CD14-positive monocyte (primary cell): ENCODE measurements around the gene TP53I13. TPM values are rescaled to one million over a fixed set of nuclear protein-coding genes. Genes with fewer than 3 reads are reported as not detected.
A peak's percentile ranks its signal among the peaks of the same experiment; 100 is the strongest.

Experiments
- DNase-seq, 3 donors: peaks; one replicate each; pipeline ENCODE4 v3.0.0-alpha.2; 2011 to 2022
- H2AFZ ChIP-seq: 2 replicates; pipeline ENCODE4 v1.6.0; 2012; ENCODE audit warnings: mild to moderate bottlenecking, low read depth, low read length, inconsistent platforms; ENCODE audit not compliant: insufficient read depth, poor library complexity, severe bottlenecking
- H3K27ac ChIP-seq, 2 donors: 1 replicate in 1 of 2; 2 replicates in 1 of 2; pipeline ENCODE4 v1.5.1; 2012 to 2013; ENCODE audit warnings: low read length in 2 of 2, control low read depth in 1 of 2, inconsistent platforms in 1 of 2, low read depth in 1 of 2, mild to moderate bottlenecking in 1 of 2
- H3K27me3 ChIP-seq, 2 donors: one replicate each; pipeline versions ENCODE4 v1.6.0 to v1.6.1; 2011 to 2013; ENCODE audit warnings: low read length in 2 of 2; ENCODE audit not compliant: control insufficient read depth in 2 of 2, insufficient read depth in 2 of 2
- H3K36me3 ChIP-seq, 2 donors: replicated peaks in 1 of 2; 1 replicate in 1 of 2; 2 replicates in 1 of 2; pipeline versions ENCODE4 v1.5.1 to v1.6.1; 2012 to 2013; ENCODE audit warnings: low read length in 2 of 2, control low read depth in 1 of 2, inconsistent platforms in 1 of 2, mild to moderate bottlenecking in 1 of 2; ENCODE audit not compliant: insufficient read depth in 2 of 2, control insufficient read depth in 1 of 2
- H3K4me1 ChIP-seq, 2 donors: 1 replicate in 1 of 2; 2 replicates in 1 of 2; pipeline versions ENCODE4 v1.5.1 to v1.6.1; 2012 to 2013; ENCODE audit warnings: low read length in 2 of 2, control low read depth in 1 of 2, inconsistent platforms in 1 of 2, mild to moderate bottlenecking in 1 of 2, moderate library complexity in 1 of 2; ENCODE audit not compliant: insufficient read depth in 2 of 2, control insufficient read depth in 1 of 2
- H3K4me2 ChIP-seq: replicated peaks from 2 replicates; pipeline ENCODE3; 2012; ENCODE audit warnings: low read length, moderate library complexity, mild to moderate bottlenecking; ENCODE audit not compliant: poor library complexity, severe bottlenecking; ENCODE audit errors: extremely low read depth
- H3K4me3 ChIP-seq, 3 experiments: fragments of 200-600 bp in 1 of 3; sonication (generic) in 1 of 3; replicated peaks in 1 of 3; 1 replicate in 2 of 3; 2 replicates in 1 of 3; pipeline ENCODE4 v1.5.1; 2011 to 2013; ENCODE audit warnings: low read length in 3 of 3, mild to moderate bottlenecking in 3 of 3, control low read depth in 2 of 3, low read depth in 2 of 3, inconsistent platforms in 1 of 3, moderate library complexity in 1 of 3
- H3K79me2 ChIP-seq: 2 replicates; pipeline ENCODE4 v1.6.0; 2012; ENCODE audit warnings: mild to moderate bottlenecking, control low read depth, inconsistent platforms, low read length, moderate library complexity; ENCODE audit not compliant: insufficient read depth
- H3K9ac ChIP-seq: 2 replicates; pipeline ENCODE4 v1.6.0; 2017; ENCODE audit warnings: low read length, mild to moderate bottlenecking; ENCODE audit not compliant: insufficient read depth, poor library complexity, severe bottlenecking
- H3K9me3 ChIP-seq, 2 donors: replicated peaks in 1 of 2; 1 replicate in 1 of 2; 2 replicates in 1 of 2; pipeline versions ENCODE4 v1.5.1 to v1.6.1; 2012 to 2013; ENCODE audit warnings: low read length in 2 of 2, control low read depth in 1 of 2; ENCODE audit not compliant: control insufficient read depth in 1 of 2, insufficient read depth in 1 of 2
- H4K20me1 ChIP-seq: 2 replicates; pipeline ENCODE4 v1.6.0; 2012; ENCODE audit warnings: mild to moderate bottlenecking, low read length, control low read depth, moderate library complexity; ENCODE audit not compliant: insufficient read depth
- H3K27ac Mint-ChIP-seq, 7 donors: one replicate each; pipeline ENCODE4 v1.8.0; 2020; ENCODE audit warnings: mild to moderate bottlenecking in 7 of 7, mixed read lengths in 7 of 7, moderate library complexity in 6 of 7, inconsistent platforms in 2 of 7
- H3K27me3 Mint-ChIP-seq, 3 donors: one replicate each; pipeline ENCODE4 v1.8.0; 2021 to 2022; ENCODE audit warnings: low read depth in 3 of 3, mild to moderate bottlenecking in 3 of 3, mixed read lengths in 3 of 3, moderate library complexity in 3 of 3, inconsistent platforms in 1 of 3
- H3K36me3 Mint-ChIP-seq, 2 donors: one replicate each; pipeline ENCODE4 v1.8.0; 2020; ENCODE audit warnings: mixed read lengths in 2 of 2, inconsistent platforms in 1 of 2, mild to moderate bottlenecking in 1 of 2
- H3K4me1 Mint-ChIP-seq: one replicate; pipeline ENCODE4 v1.8.0; 2020; ENCODE audit warnings: mild to moderate bottlenecking, mixed read lengths
- H3K4me3 Mint-ChIP-seq, 2 donors: one replicate each; pipeline ENCODE4 v1.8.0; 2020; ENCODE audit warnings: mild to moderate bottlenecking in 2 of 2, mixed read lengths in 2 of 2, moderate library complexity in 1 of 2
- H3K9me3 Mint-ChIP-seq, 7 donors: one replicate each; pipeline ENCODE4 v1.8.0; 2020 to 2022; ENCODE audit warnings: mixed read lengths in 7 of 7, mild to moderate bottlenecking in 6 of 7, moderate library complexity in 6 of 7, inconsistent platforms in 2 of 7
- WGBS: methylation state at CpG from one replicate; pipeline ENCODE4 v1.1.5; 2013; ENCODE audit warnings: missing lambda C conversion rate; ENCODE audit not compliant: insufficient coverage; 5-methylcytosine and 5-hydroxymethylcytosine counted together
- intact Hi-C, 2 donors: fragments of 100-400 bp; cut with micrococcal nuclease; formaldehyde crosslinking; loops; one replicate each; pipeline versions ENCODE4 v1.15.0 to v1.15.1; 2023
- polyA plus RNA-seq, 3 donors: library from polyadenylated mRNA; depleted of rRNA in 1 of 3; unstranded in 2 of 3; stranded (reverse) in 1 of 3; fragments of 300-500 nt in 2 of 3; fragments of >200 nt in 1 of 3; fragmentation: Illumina TruSeq in 2 of 3; gene quantifications; 1 replicate in 2 of 3; 2 replicates in 1 of 3; pipeline ENCODE4 v1.2.3, GENCODE V29; 2012 to 2021
- TF ChIP-seq, protein P1 (sequence below): fragments of 200-600 bp; IDR thresholded peaks from one replicate; pipeline ENCODE4 v1.8.0; 2022; ENCODE audit warnings: antibody characterized with exemption, mild to moderate bottlenecking

The TP53I13 gene
- polyA plus RNA-seq, 3 donors = 9.4 to 58.6 (median 14.4) TPM

DNA sequence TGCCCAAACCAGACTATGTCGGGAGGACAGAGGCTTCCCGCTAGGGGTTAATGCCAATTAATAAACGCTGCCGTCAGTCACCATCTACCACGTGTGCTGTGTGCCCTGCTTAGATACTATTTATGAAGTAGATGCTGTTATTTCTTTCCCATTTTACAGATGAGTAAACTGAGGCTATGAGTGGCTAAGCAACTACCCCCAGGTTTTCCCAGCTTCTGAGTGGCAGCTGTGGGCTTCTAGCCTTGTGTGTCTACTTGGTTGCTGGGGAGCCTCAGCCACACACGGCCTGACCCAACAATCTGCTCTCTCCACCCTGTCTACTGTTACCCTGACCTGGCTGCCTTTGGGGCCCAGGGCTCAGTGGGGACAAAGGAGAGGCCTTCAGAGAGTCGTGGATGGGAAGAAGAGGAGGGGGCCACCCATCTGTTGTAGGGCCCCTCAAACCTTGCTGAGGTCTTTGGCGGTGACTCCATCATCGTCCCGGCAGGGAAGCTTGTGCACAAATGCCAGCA is 13.8 kb downstream of the TP53I13 start:
- intact Hi-C loops = loop anchor here in 1 of 2 donors (5.0 to 10.0 kb wide), 2 partner anchors 342 to 510 kb away; no protein-coding TSS in a partner anchor
- WGBS = 92% methylated on average over 5 of the region's 10 CpGs
- H3K4me3 Mint-ChIP-seq = no peak overlapping the region
- H3K4me1 Mint-ChIP-seq = peaks cover 38% of the 10 kb centered on the region
- H3K36me3 ChIP-seq = peaks cover 42 to 56% of the 10 kb centered on the region in 2 donors
- no peaks in the 10 kb centered on the region for H3K9me3 ChIP-seq
- H3K27ac ChIP-seq = no peak overlapping the region
- TF ChIP-seq, protein P1, sequence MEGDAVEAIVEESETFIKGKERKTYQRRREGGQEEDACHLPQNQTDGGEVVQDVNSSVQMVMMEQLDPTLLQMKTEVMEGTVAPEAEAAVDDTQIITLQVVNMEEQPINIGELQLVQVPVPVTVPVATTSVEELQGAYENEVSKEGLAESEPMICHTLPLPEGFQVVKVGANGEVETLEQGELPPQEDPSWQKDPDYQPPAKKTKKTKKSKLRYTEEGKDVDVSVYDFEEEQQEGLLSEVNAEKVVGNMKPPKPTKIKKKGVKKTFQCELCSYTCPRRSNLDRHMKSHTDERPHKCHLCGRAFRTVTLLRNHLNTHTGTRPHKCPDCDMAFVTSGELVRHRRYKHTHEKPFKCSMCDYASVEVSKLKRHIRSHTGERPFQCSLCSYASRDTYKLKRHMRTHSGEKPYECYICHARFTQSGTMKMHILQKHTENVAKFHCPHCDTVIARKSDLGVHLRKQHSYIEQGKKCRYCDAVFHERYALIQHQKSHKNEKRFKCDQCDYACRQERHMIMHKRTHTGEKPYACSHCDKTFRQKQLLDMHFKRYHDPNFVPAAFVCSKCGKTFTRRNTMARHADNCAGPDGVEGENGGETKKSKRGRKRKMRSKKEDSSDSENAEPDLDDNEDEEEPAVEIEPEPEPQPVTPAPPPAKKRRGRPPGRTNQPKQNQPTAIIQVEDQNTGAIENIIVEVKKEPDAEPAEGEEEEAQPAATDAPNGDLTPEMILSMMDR = no peak
- no peaks in the 10 kb centered on the region for H3K27me3 Mint-ChIP-seq
- H3K4me1 ChIP-seq = peaks cover 35% of the 10 kb centered on the region in 2 donors
- peaks cover 41 to 63% of the 10 kb centered on the region in 2 donors for H3K36me3 Mint-ChIP-seq
- no peaks in the 10 kb centered on the region for H3K9me3 Mint-ChIP-seq
- H2AFZ ChIP-seq = no peak overlapping the region
- H3K79me2 ChIP-seq = peaks cover 46% of the 10 kb centered on the region
- H3K4me2 ChIP-seq = no peak overlapping the region
- H3K27ac Mint-ChIP-seq = peak overlapping the region in 1 of 7 donors; percentile 76
- no peak overlapping the region for H3K4me3 ChIP-seq
- no peak overlapping the region for H3K9ac ChIP-seq
- peaks cover 76% of the 10 kb centered on the region for H4K20me1 ChIP-seq
- no peak for DNase-seq
- H3K27me3 ChIP-seq = no peaks in the 10 kb centered on the region

DNA sequence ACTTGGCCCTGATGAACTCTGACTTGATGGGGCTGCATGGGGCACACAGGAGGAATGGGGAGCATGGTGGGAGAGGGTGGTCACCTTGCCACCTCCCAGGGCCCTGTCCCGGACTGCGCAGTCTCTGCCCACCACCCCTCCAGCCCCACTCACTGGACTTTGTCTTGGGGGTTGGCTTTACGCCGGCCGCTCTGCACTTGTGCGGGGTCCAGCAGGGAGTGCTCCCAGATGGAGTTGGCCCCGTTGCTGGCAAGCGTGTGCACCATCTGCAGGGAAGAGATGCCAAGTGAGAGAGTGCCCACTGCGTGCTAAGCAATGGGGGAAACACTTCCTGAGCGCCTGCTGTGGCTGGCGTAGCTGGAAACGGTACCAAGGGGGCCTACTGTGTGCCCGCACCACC is 14.3 kb downstream of the TP53I13 start:
- H3K4me2 ChIP-seq = no peak overlapping the region
- Mint-ChIP-seq H3K4me3 (no peak overlapping the region), H3K27me3 (no peaks in the 10 kb centered on the region), H3K4me1 (peaks cover 43% of the 10 kb centered on the region), H3K27ac (no peak overlapping the region), H3K36me3 (peaks cover 38 to 58% of the 10 kb centered on the region in 2 donors), H3K9me3 (no peaks in the 10 kb centered on the region)
- H3K4me3 ChIP-seq = no peak overlapping the region
- H3K79me2 ChIP-seq = peaks cover 51% of the 10 kb centered on the region
- intact Hi-C loops = loop anchor here in 1 of 2 donors (5.0 to 10.0 kb wide), 2 partner anchors 342 to 510 kb away; no protein-coding TSS in a partner anchor
- peaks cover 38 to 51% of the 10 kb centered on the region in 2 donors for H3K36me3 ChIP-seq
- TF ChIP-seq, protein P1 = no peak
- no peak overlapping the region for H2AFZ ChIP-seq
- no peak for DNase-seq
- peaks cover 80% of the 10 kb centered on the region for H4K20me1 ChIP-seq
- H3K4me1 ChIP-seq = peaks cover 40% of the 10 kb centered on the region in 2 donors
- no peaks in the 10 kb centered on the region for H3K9me3 ChIP-seq
- 100% methylated on average over 6 of the region's 13 CpGs for WGBS
- no peak overlapping the region for H3K9ac ChIP-seq
- no peak overlapping the region for H3K27ac ChIP-seq
- H3K27me3 ChIP-seq = no peaks in the 10 kb centered on the region
